Stomach (tissue), 9 donors: Measurements from ENCODE around the gene WIPI1. TPM values are rescaled to one million over a fixed set of nuclear protein-coding genes. Genes with fewer than 3 reads are reported as not detected.

Experiments used
- DNase-seq, 2 donors: peaks; one replicate each; pipeline versions ENCODE4 v3.0.0 to v3.0.0-alpha.2; 2013 to 2019
- H3K27ac ChIP-seq, 5 donors: fragments of 200-600 bp in 4 of 5; sonication (generic) in 4 of 5; one replicate each; pipeline ENCODE4 v1.5.1; 2013 to 2019; ENCODE audit warnings: mild to moderate bottlenecking in 1 of 5, moderate library complexity in 1 of 5
- H3K27me3 ChIP-seq, 3 donors: fragments of 200-600 bp; sonication (generic); one replicate each; pipeline ENCODE4 v1.5.1; 2017 to 2019; ENCODE audit warnings: mixed run types in 1 of 3
- H3K36me3 ChIP-seq, 4 donors: fragments of 200-600 bp; sonication (generic); 1 replicate in 3 of 4; 2 replicates in 1 of 4; pipeline ENCODE4 v1.5.1; 2016 to 2019
- H3K4me1 ChIP-seq, 4 donors: fragments of 200-600 bp; sonication (generic); one replicate each; pipeline ENCODE4 v1.5.1; 2016 to 2019
- H3K4me3 ChIP-seq, 4 donors: fragments of 200-600 bp; sonication (generic) in 3 of 4; one replicate each; pipeline ENCODE4 v1.5.1; 2016 to 2019; ENCODE audit warnings: mild to moderate bottlenecking in 1 of 4
- H3K9me3 ChIP-seq, 4 donors: fragments of 200-600 bp; sonication (generic); one replicate each; pipeline ENCODE4 v1.5.1; 2016 to 2019
- EP300 ChIP-seq: sonication (generic); formaldehyde crosslinking; IDR thresholded peaks from one replicate; pipeline ENCODE4 v1.6.1; 2017; ENCODE audit warnings: antibody characterized with exemption
- POLR2A ChIP-seq, 4 donors: fragments of 450-650 bp; IDR thresholded peaks; one replicate each; pipeline ENCODE4 v1.6.1; 2016; ENCODE audit warnings: antibody characterized with exemption in 4 of 4, control low read depth in 2 of 4, mild to moderate bottlenecking in 1 of 4, moderate library complexity in 1 of 4
- POLR2AphosphoS5 ChIP-seq, 3 donors: sonication (generic); formaldehyde crosslinking; IDR thresholded peaks; one replicate each; pipeline ENCODE4 v1.6.1; 2016; ENCODE audit warnings: antibody characterized with exemption in 3 of 3
- WGBS, 5 donors: extraction: QIAGEN DNeasy Blood & Tissue Kit in 3 of 5; methylation state at CpG; one replicate each; pipeline versions ENCODE4 v1.1.5 to v1.1.7; 2013 to 2018; 5-methylcytosine and 5-hydroxymethylcytosine counted together
- intact Hi-C: fragments of 100-400 bp; cut with DNase I; formaldehyde crosslinking; loops from one replicate; pipeline ENCODE4 v1.15.1; 2023; ENCODE audit warnings: low total_unique reads
- polyA plus RNA-seq, 3 donors: library from polyadenylated mRNA; stranded (reverse); fragments of 200-250 nt; gene quantifications; one replicate each; pipeline ENCODE4 v1.2.3, GENCODE V29; 2013
- total RNA-seq, 5 donors: library from RNA; depleted of rRNA; stranded (reverse); fragments of >200 nt; gene quantifications; one replicate each; pipeline versions ENCODE4 v1.1.0 to v1.2.3, GENCODE V29; 2014 to 2016
- TF ChIP-seq, protein P1 (sequence below), 7 experiments: fragments of 450-650 bp in 4 of 7; fragments of 200-600 bp in 3 of 7; sonication (generic) in 3 of 7; IDR thresholded peaks; one replicate each; pipeline ENCODE4 v1.5.1; 2016 to 2019; ENCODE audit warnings: antibody characterized with exemption in 7 of 7, control low read depth in 2 of 7, mild to moderate bottlenecking in 1 of 7
- donor health status: healthy with polysubstance abuse.
- donor health status: Bipolar disorder and iron deficiency.
- donor health status: healthy.

The WIPI1 gene
- total and polyA plus RNA-seq, 8 donors: 8.2 to 99.1 (median 43.2) TPM

GRCh38 chr17:68462381-68463210 lies 5.3 kb upstream of the WIPI1 start:
- WGBS, 5 donors: 43 to 48% (median 45%) methylated on average over 15 of the region's 15 CpGs
- DNase-seq: peak; percentile 77 to 94
- Histone ChIP-seq H3K27me3 (no peaks in the 10 kb centered on the region), H3K4me3 (no peak overlapping the region), H3K9me3 (no peaks in the 10 kb centered on the region), H3K36me3 (no peaks in the 10 kb centered on the region), H3K27ac (peak overlapping the region in 2 of 5 donors; percentile 29 to 57), H3K4me1 (peaks cover 10 to 38% (median 18%) of the 10 kb centered on the region in 4 donors)
- intact Hi-C loops: loop anchor here (10.0 kb wide), 1 partner anchor 288 kb away; no protein-coding TSS in a partner anchor
- TF ChIP-seq EP300 (no peak), POLR2A (IDR thresholded peaks at IDR 0.05) (no peak), POLR2AphosphoS5 (IDR thresholded peaks at IDR 0.05) (peak in 1 of 3 donors; percentile 66)
- TF ChIP-seq, protein P1, sequence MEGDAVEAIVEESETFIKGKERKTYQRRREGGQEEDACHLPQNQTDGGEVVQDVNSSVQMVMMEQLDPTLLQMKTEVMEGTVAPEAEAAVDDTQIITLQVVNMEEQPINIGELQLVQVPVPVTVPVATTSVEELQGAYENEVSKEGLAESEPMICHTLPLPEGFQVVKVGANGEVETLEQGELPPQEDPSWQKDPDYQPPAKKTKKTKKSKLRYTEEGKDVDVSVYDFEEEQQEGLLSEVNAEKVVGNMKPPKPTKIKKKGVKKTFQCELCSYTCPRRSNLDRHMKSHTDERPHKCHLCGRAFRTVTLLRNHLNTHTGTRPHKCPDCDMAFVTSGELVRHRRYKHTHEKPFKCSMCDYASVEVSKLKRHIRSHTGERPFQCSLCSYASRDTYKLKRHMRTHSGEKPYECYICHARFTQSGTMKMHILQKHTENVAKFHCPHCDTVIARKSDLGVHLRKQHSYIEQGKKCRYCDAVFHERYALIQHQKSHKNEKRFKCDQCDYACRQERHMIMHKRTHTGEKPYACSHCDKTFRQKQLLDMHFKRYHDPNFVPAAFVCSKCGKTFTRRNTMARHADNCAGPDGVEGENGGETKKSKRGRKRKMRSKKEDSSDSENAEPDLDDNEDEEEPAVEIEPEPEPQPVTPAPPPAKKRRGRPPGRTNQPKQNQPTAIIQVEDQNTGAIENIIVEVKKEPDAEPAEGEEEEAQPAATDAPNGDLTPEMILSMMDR (IDR thresholded peaks at IDR 0.05): peak in 5 of 7 experiments; percentile 26 to 80 (median 77)

DNA sequence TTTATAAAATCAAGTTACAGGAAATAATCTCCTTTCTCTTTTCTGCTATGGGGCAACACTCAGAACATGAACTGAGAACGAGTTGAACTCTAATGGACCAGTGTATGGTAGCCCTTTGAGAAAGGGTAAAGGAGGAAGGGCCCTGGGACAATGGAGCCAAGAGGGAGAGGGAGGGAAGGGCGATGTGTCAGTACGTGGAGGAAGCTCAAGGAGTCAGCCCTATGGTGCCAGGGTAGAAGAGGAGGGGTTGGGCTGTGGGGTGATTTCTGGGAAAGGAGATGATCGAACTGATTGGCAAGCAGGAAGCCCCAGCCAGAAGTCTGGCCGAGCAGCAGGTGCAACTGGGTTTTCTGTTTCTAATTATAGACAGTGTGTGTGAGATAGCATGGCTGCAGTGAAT lies 4.3 kb upstream of the WIPI1 start:
- intact Hi-C loops: loop anchor here (10.0 kb wide), 1 partner anchor 287 kb away; no protein-coding TSS in a partner anchor
- Histone ChIP-seq H3K36me3 (no peaks in the 10 kb centered on the region), H3K4me3 (no peak overlapping the region), H3K9me3 (no peaks in the 10 kb centered on the region), H3K27ac (peak overlapping the region in 1 of 5 donors; percentile 48), H3K4me1 (peaks cover 11 to 40% (median 20%) of the 10 kb centered on the region in 4 donors), H3K27me3 (no peaks in the 10 kb centered on the region)
- TF ChIP-seq POLR2A (IDR thresholded peaks at IDR 0.05) (no peak), POLR2AphosphoS5 (IDR thresholded peaks at IDR 0.05) (no peak), EP300 (no peak)
- TF ChIP-seq, protein P1 (IDR thresholded peaks at IDR 0.05): no peak
- WGBS, 5 donors: 23 to 32% (median 31%) methylated on average over 5 of the region's 5 CpGs
- DNase-seq: peak in 1 of 2 donors; percentile 45

- 79 to 95% (median 93%) methylated on average over 1 of the region's 1 CpG for WGBS, 5 donors
Observed at GRCh38 chr17:68461122-68461539, 3.8 kb upstream of the WIPI1 start.

GRCh38 chr17:68460715-68461114 lies 3.4 kb upstream of the WIPI1 start:
- H3K27me3 ChIP-seq: no peaks in the 10 kb centered on the region
- H3K27ac ChIP-seq: peak overlapping the region in 1 of 5 donors; percentile 48
- intact Hi-C loops: loop anchor here (10.0 kb wide), 1 partner anchor 286 kb away; no protein-coding TSS in a partner anchor
- no peak for DNase-seq
- H3K4me1 ChIP-seq: peaks cover 19 to 45% (median 29%) of the 10 kb centered on the region in 4 donors
- no peaks in the 10 kb centered on the region for H3K36me3 ChIP-seq
- H3K9me3 ChIP-seq: no peaks in the 10 kb centered on the region
- TF ChIP-seq POLR2AphosphoS5 (IDR thresholded peaks at IDR 0.05): no peak
- TF ChIP-seq, protein P1 (IDR thresholded peaks at IDR 0.05): no peak
- TF ChIP-seq POLR2A (IDR thresholded peaks at IDR 0.05): no peak
- TF ChIP-seq EP300: no peak
- no peak overlapping the region for H3K4me3 ChIP-seq

More at GRCh38 chr17:68461122-68461539, 3.8 kb upstream of the WIPI1 start:
- TF ChIP-seq EP300 (no peak), POLR2A (IDR thresholded peaks at IDR 0.05) (no peak), POLR2AphosphoS5 (IDR thresholded peaks at IDR 0.05) (no peak)
- TF ChIP-seq, protein P1 (IDR thresholded peaks at IDR 0.05): no peak
- Histone ChIP-seq H3K27ac (peak overlapping the region in 1 of 5 donors; percentile 48), H3K36me3 (no peaks in the 10 kb centered on the region), H3K9me3 (no peaks in the 10 kb centered on the region), H3K4me3 (no peak overlapping the region), H3K4me1 (peaks cover 15 to 45% (median 25%) of the 10 kb centered on the region in 4 donors), H3K27me3 (no peaks in the 10 kb centered on the region)
- DNase-seq: no peak
- intact Hi-C loops: loop anchor here (10.0 kb wide), 1 partner anchor 286 kb away; no protein-coding TSS in a partner anchor
